DMS 273 (cell line): Measurements from ENCODE around the gene ATAD3B.
"Not testable (repeated sequence)": the region's sequence is repeated elsewhere in the genome, so short reads cannot be mapped to it uniquely, and the experiment has no call there.

ENCODE experiments used
- DNase-seq: peaks from one replicate; lab custom pipeline; 2025; ENCODE audit not compliant: unreplicated experiment; lab: John Stamatoyannopoulos, UW

The ATAD3B gene

GRCh38 chr1:1477206-1477605 is 5.6 kb downstream of the ATAD3B start:
- DNase-seq = no peak

GRCh38 chr1:1479547-1480487 is 8.3 kb downstream of the ATAD3B start:
- no peak for DNase-seq

- DNase-seq = not testable (repeated sequence)
Measured at GRCh38 chr1:1480488-1480867, 8.9 kb downstream of the ATAD3B start.

GRCh38 chr1:1481811-1482210 is 10.2 kb downstream of the ATAD3B start:
- not testable (repeated sequence) for DNase-seq

- DNase-seq = no peak
Measured at GRCh38 chr1:1482856-1483255, 11.3 kb downstream of the ATAD3B start.

DNA sequence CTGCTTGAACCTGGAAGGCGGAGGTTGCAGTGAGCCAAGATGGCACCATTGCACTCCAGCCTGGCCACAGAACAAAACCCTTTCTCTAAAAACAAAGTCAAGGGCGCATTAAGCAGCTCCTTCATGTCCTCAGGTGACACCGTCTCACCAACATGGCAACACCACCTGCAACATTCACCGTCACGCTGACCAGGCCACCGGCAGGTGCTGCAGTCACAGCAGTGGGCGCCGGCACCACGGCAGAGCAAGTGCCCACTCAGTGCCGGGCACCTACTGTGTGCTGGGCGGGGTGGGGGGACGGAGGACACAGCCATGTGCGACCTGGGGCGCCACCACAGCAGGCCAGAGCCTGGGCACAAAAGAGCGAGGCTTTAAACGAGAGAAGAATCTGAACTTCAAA is 12.1 kb downstream of the ATAD3B start:
- DNase-seq = no peak

GRCh38 chr1:1484976-1485750 is 13.6 kb downstream of the ATAD3B start:
- DNase-seq = not testable (repeated sequence)

- not testable (repeated sequence) for DNase-seq
Measured at GRCh38 chr1:1485755-1486317, 14.3 kb downstream of the ATAD3B start.

DNA sequence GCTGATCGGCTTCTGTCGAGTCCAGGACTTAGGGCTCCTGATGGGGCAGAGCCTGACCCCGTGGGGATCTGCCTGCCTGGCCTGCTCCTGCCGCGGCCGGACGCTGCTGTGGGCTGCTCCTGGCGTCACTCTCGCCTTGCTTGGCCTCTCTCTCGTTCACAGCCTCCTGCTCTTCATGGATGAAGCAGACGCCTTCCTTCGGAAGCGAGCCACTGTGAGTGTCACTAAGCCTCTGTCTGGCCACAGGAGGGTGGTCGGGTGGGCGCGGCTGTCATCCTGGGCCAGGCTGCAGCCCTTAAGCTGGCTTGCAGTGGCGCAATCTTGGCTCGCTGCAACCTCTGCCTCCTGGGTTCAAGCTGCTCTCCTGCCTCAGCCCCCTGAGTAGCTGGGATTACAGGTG is 16.1 kb downstream of the ATAD3B start:
- no peak for DNase-seq

DNA sequence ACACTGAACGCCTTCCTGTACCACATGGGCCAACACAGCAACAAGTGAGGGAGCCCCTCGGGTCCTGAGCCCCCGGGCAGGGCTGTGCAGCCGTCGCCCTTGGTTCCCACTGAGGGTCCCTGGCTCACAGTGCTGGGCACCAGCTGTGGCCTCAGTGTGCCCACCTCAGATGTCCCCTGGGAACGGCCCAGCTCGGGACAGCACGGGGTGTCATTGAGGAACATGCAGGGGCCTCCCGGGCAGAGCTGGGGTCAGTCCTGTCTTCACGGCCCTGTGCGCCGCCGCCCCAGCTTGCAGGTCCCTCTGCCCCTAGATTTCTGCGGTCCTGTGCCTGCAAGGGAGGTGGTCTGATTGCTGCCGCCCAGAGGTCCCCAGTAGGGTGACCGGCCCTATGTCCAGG is 17.7 kb downstream of the ATAD3B start:
- no peak for DNase-seq

GRCh38 chr1:1489861-1490260 is 18.3 kb downstream of the ATAD3B start:
- no peak for DNase-seq

DNA sequence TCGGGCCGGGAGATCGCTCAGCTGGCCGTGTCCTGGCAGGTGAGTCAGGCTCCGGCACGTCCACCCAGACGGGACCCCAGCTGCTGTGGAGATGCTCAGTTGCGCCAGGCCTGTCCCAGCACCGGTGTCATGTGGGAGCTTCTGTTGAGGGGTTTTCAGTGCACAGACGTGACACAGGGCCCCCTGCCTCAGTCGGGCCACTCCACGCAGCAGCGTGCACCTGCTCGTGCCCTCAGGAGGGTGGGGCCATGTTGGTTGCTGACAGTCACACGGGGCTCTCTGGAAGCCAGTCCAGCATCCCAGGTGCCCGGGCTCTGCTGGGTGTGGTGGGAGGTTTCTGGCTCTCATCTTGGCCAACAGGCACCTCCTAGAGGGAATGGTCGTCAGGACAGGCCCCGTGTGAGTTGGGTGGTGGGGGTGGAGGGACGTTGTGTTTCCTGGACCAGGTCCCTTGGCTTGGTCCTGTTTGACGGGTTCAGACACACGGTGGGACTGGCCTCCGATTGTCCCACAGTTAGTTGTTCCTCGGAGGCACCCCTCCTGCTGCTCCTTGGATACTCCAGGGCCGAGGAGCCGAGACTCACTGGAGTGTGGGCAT is 19.2 kb downstream of the ATAD3B start:
- DNase-seq = no peak

GRCh38 chr1:1491601-1492000 is 20.0 kb downstream of the ATAD3B start:
- no peak for DNase-seq

DNA sequence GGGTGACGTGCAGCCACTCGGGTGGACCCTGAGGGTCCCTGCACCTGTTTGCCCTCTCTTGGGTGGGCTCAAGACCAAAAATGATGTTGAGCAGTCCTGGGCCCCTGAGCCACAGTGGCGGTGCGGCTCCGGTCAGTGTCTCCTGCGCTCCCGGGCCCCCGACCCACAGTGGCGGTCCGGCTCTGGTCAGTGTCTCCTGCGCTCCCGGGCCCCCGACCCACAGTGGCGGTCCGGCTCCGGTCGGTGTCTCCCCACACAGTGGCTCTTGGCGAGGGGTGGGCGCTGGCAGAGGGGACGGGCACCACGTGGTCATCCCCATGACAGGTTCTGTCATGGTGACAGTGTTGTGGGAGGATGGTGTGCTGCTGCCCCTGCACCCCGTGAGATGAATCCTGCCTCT is 22.7 kb downstream of the ATAD3B start:
- not testable (repeated sequence) for DNase-seq

- not testable (repeated sequence) for DNase-seq
Measured at GRCh38 chr1:1495461-1495975, 24.0 kb downstream of the ATAD3B start.

GRCh38 chr1:1504777-1505365 is 33.3 kb downstream of the ATAD3B start:
- peak; percentile 54 for DNase-seq

DNA sequence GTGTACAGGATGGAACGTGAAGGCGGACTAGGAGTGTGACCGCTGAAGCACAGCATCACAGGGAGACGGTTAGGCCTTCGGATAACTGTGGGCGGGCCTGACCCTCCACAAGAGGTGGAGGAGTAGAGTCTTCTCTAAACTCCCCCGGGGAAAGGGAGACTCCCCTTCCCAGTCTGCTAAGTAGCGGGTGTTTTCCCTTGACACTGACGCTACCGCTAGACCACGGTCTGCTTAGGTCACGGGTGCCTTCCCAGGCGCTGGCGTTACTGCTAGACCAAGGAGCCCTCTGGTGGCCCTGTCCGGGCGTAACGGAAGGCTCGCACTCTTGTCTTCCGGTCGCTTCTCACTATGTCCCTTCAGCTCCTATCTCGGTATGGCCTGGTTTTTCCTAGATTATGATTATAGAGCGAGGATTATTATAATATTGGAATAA is 33.8 kb downstream of the ATAD3B start:
- peak; percentile 16 for DNase-seq

DNA sequence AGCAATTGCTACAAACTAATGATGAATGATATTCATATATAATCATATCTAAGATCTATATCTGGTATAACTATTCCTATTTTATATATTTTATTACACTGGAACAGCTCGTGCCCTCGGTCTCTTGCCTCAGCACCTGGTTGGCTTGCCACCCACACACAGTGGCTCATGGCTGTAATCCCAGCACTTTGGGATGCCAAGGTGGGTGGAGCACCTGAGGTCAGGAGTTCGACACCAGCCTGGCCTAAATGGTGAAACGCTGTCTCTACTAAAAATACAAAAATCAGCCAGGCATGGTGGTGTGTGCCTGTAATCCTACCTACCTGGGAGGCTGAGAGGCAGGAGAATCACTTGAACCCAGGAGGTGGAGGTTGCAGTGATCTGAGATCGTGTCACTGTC is 34.2 kb downstream of the ATAD3B start:
- not testable (repeated sequence) for DNase-seq

- no peak for DNase-seq
Measured at GRCh38 chr1:1507305-1507704, 35.7 kb downstream of the ATAD3B start.

- DNase-seq = not testable (repeated sequence)
Measured at GRCh38 chr1:1508775-1509464, 37.4 kb downstream of the ATAD3B start.
